ENCODE data around the gene DCP1B. TPM values are rescaled to one million over a fixed set of nuclear protein-coding genes. Genes with fewer than 3 reads are reported as not detected.

DCP1B gene
- polyA plus RNA-seq, 1 donor from 2014 or later: 12.5 TPM

GRCh38 chr12:1936406-1937320, 67.6 kb downstream of the DCP1B start:
- H3F3A ChIP-seq (ENCODE audit: insufficient read depth, low read length, poor library complexity, severe bottlenecking): no peaks in the 10 kb centered on the region
- H3K9me3 ChIP-seq (ENCODE audit: low read length): no peaks in the 10 kb centered on the region
- H3K79me2 ChIP-seq (replicated peaks; ENCODE audit: insufficient read depth, low read length): no peaks in the 10 kb centered on the region
- H3K9ac ChIP-seq (ENCODE audit: low read length): no peak overlapping the region
- H3K9me2 ChIP-seq (ENCODE audit: insufficient read depth, low read length): no peaks in the 10 kb centered on the region
- no peaks in the 10 kb centered on the region for H3K36me3 ChIP-seq (ENCODE audit: insufficient read depth, low read length)
- H3K27me3 ChIP-seq (ENCODE audit: insufficient read depth, low read depth, low read length): no peaks in the 10 kb centered on the region
- TF ChIP-seq POLR2AphosphoS5 (IDR thresholded peaks at IDR 0.05) (no peak), MXI1 (conservative IDR thresholded peaks at IDR 0.05; ENCODE audit: poor library complexity, severe bottlenecking) (no peak), REST (IDR thresholded peaks at IDR 0.05; ENCODE audit: borderline replicate concordance) (no peak), EZH2 (IDR thresholded peaks at IDR 0.05; ENCODE audit: borderline replicate concordance, insufficient read depth, low read length, poor library complexity, severe bottlenecking) (no peak), RAD21 (conservative IDR thresholded peaks at IDR 0.05) (no peak), TAF1 (IDR thresholded peaks at IDR 0.05; ENCODE audit: low read depth) (no peak), SMC3 (conservative IDR thresholded peaks at IDR 0.05; ENCODE audit: poor library complexity) (no peak), EP300 (conservative IDR thresholded peaks at IDR 0.05; ENCODE audit: poor library complexity, severe bottlenecking) (no peak)
- TF ChIP-seq, protein P1, sequence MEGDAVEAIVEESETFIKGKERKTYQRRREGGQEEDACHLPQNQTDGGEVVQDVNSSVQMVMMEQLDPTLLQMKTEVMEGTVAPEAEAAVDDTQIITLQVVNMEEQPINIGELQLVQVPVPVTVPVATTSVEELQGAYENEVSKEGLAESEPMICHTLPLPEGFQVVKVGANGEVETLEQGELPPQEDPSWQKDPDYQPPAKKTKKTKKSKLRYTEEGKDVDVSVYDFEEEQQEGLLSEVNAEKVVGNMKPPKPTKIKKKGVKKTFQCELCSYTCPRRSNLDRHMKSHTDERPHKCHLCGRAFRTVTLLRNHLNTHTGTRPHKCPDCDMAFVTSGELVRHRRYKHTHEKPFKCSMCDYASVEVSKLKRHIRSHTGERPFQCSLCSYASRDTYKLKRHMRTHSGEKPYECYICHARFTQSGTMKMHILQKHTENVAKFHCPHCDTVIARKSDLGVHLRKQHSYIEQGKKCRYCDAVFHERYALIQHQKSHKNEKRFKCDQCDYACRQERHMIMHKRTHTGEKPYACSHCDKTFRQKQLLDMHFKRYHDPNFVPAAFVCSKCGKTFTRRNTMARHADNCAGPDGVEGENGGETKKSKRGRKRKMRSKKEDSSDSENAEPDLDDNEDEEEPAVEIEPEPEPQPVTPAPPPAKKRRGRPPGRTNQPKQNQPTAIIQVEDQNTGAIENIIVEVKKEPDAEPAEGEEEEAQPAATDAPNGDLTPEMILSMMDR (IDR thresholded peaks at IDR 0.05; ENCODE audit: poor library complexity, severe bottlenecking): no peak
- no peak overlapping the region for H3K4me3 ChIP-seq (ENCODE audit: low read length)
- no peak overlapping the region for H2AFZ ChIP-seq (ENCODE audit: low read depth, low read length)
- H3K27ac ChIP-seq (ENCODE audit: low read length): no peak overlapping the region
- no peaks in the 10 kb centered on the region for H4K20me1 ChIP-seq (ENCODE audit: insufficient read depth)
- no peak overlapping the region for H3K4me2 ChIP-seq (ENCODE audit: low read length)

DNA sequence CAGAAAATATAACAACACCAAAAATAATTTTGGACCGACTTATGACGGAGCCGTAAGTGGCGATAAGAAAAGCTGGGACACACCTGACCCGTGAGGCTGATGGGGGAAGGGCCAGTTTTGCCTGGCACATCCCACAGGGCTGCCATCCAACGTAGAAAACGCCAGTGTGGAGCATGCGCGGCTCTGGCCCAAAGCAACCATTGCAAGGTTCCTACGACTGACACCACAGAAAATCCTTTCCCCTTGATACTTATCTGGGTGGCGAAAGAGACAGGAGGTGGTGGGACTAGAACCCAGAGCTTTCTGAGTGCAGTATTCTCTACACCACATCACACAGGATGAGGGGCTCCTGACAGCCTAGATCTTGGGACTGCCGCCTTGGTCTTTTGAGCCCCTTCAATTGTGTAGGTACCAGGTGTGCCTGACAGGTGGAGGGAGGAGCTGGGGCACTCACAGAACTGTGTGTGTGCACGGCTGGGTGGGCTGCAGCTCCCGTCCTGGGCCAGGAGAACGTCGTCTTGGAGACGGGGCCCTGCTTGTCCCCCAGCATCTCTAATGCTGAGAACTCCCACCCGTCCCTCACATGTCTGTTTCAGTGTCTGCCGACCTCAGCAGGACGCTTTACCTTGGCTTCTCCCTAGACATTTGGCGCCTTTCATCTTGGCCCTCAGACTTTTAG, 68.4 kb downstream of the DCP1B start:
- H4K20me1 ChIP-seq (ENCODE audit: insufficient read depth): no peaks in the 10 kb centered on the region
- no peaks in the 10 kb centered on the region for H3K36me3 ChIP-seq (ENCODE audit: insufficient read depth, low read length)
- H3K9me2 ChIP-seq (ENCODE audit: insufficient read depth, low read length): no peaks in the 10 kb centered on the region
- no peak overlapping the region for H2AFZ ChIP-seq (ENCODE audit: low read depth, low read length)
- H3K9ac ChIP-seq (ENCODE audit: low read length): no peak overlapping the region
- no peaks in the 10 kb centered on the region for H3K9me3 ChIP-seq (ENCODE audit: low read length)
- no peak overlapping the region for H3K4me2 ChIP-seq (ENCODE audit: low read length)
- no peaks in the 10 kb centered on the region for H3F3A ChIP-seq (ENCODE audit: insufficient read depth, low read length, poor library complexity, severe bottlenecking)
- H3K27ac ChIP-seq (ENCODE audit: low read length): no peak overlapping the region
- no peak for TF ChIP-seq EZH2 (IDR thresholded peaks at IDR 0.05; ENCODE audit: borderline replicate concordance, insufficient read depth, low read length, poor library complexity, severe bottlenecking)
- TF ChIP-seq POLR2AphosphoS5 (IDR thresholded peaks at IDR 0.05): no peak
- no peak for TF ChIP-seq TAF1 (IDR thresholded peaks at IDR 0.05; ENCODE audit: low read depth)
- TF ChIP-seq RAD21 (conservative IDR thresholded peaks at IDR 0.05): no peak
- no peak for TF ChIP-seq REST (IDR thresholded peaks at IDR 0.05; ENCODE audit: borderline replicate concordance)
- TF ChIP-seq EP300 (conservative IDR thresholded peaks at IDR 0.05; ENCODE audit: poor library complexity, severe bottlenecking): no peak
- no peak for TF ChIP-seq MXI1 (conservative IDR thresholded peaks at IDR 0.05; ENCODE audit: poor library complexity, severe bottlenecking)
- TF ChIP-seq, protein P1 (IDR thresholded peaks at IDR 0.05; ENCODE audit: poor library complexity, severe bottlenecking): no peak
- TF ChIP-seq SMC3 (conservative IDR thresholded peaks at IDR 0.05; ENCODE audit: poor library complexity): no peak
- no peaks in the 10 kb centered on the region for H3K27me3 ChIP-seq (ENCODE audit: insufficient read depth, low read depth, low read length)
- H3K79me2 ChIP-seq (replicated peaks; ENCODE audit: insufficient read depth, low read length): no peaks in the 10 kb centered on the region
- no peak overlapping the region for H3K4me3 ChIP-seq (ENCODE audit: low read length)

Data from neural cell (in vitro differentiated cells).